ENCODE results near the gene LMNTD2.

LMNTD2 gene

DNA sequence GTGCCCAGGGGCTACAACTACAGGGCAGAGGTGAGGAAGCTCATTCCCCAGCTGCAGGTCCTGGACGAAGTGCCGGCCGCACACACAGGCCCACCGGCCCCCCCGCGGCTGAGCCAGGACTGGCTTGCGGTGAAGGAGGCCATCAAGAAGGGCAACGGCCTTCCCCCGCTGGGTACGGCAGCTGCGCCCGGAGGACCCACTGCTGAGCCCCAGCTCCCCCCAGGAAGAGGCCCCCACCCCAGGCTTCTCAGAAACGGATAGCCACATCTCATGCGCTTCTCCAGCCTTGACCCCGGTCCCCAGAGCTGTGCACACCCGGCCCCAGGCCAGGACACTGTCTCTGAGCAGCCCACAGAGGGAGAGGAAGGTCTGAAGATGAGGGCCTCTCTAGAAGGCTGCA, 9.4 kb downstream of the LMNTD2 start:
- no peak for DNase-seq (ENCODE audit: low read depth)
- no peak overlapping the region for H3K4me3 ChIP-seq (ENCODE audit: low read length)
- TF ChIP-seq, protein P1, sequence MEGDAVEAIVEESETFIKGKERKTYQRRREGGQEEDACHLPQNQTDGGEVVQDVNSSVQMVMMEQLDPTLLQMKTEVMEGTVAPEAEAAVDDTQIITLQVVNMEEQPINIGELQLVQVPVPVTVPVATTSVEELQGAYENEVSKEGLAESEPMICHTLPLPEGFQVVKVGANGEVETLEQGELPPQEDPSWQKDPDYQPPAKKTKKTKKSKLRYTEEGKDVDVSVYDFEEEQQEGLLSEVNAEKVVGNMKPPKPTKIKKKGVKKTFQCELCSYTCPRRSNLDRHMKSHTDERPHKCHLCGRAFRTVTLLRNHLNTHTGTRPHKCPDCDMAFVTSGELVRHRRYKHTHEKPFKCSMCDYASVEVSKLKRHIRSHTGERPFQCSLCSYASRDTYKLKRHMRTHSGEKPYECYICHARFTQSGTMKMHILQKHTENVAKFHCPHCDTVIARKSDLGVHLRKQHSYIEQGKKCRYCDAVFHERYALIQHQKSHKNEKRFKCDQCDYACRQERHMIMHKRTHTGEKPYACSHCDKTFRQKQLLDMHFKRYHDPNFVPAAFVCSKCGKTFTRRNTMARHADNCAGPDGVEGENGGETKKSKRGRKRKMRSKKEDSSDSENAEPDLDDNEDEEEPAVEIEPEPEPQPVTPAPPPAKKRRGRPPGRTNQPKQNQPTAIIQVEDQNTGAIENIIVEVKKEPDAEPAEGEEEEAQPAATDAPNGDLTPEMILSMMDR (IDR thresholded peaks at IDR 0.05; ENCODE audit: insufficient read depth, low read depth, low read length, missing control alignments), result no peak

DNA sequence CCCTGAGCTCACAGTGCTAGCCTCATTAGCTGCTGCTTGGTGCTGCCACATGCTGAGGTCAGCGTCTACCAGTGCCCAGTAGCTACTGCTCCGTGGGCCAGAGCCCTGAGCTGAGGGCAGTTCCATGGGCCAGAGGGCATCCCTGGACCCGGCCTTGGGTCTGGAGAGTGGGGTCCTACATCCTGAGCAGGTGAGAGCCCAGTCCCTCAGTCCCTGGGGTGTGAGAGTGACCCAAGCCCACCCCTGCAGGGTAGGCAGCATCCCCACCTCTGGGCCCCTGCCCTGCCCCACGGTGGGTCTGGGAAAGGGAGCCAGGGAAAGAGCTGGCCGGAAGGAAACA, 9.8 kb downstream of the LMNTD2 start:
- no peak for DNase-seq (ENCODE audit: low read depth)
- no peak overlapping the region for H3K4me3 ChIP-seq (ENCODE audit: low read length)
- TF ChIP-seq, protein P1 (IDR thresholded peaks at IDR 0.05; ENCODE audit: insufficient read depth, low read depth, low read length, missing control alignments), result no peak

DNA sequence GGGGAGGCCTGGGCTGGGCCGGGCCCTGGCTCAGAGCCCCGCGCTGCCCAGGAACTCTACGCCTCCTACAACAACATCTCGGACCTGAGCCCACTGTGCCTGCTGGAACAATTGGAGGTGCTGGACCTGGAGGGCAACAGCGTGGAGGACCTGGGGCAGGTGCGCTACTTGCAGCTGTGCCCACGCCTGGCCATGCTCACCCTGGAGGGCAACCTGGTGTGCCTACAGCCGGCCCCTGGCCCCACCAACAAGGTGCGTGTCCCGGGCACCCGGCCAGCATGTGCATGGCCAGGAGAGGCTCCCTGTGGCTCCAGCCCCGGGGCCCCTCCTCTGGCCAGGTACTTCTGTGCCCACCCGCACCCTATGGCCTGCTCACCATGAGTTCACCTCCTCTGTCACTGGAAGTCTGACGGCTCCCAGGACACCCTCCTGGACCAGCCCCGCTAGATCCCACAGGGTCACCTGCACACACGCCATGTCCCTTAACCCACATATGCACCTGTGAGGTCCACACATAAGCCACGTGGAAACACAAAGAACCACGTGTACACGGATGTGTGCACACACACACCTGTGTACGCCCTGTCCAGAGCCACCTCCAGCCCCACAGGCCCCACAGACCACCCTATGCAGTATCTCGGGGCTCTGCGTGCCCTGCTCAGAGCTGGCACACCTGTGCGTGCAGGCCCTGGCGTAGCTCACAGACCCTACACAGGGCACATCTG, 10.4 kb downstream of the LMNTD2 start:
- TF ChIP-seq, protein P1 (IDR thresholded peaks at IDR 0.05; ENCODE audit: insufficient read depth, low read depth, low read length, missing control alignments), result no peak
- DNase-seq (ENCODE audit: low read depth), result no peak
- no peak overlapping the region for H3K4me3 ChIP-seq (ENCODE audit: low read length)

DNA sequence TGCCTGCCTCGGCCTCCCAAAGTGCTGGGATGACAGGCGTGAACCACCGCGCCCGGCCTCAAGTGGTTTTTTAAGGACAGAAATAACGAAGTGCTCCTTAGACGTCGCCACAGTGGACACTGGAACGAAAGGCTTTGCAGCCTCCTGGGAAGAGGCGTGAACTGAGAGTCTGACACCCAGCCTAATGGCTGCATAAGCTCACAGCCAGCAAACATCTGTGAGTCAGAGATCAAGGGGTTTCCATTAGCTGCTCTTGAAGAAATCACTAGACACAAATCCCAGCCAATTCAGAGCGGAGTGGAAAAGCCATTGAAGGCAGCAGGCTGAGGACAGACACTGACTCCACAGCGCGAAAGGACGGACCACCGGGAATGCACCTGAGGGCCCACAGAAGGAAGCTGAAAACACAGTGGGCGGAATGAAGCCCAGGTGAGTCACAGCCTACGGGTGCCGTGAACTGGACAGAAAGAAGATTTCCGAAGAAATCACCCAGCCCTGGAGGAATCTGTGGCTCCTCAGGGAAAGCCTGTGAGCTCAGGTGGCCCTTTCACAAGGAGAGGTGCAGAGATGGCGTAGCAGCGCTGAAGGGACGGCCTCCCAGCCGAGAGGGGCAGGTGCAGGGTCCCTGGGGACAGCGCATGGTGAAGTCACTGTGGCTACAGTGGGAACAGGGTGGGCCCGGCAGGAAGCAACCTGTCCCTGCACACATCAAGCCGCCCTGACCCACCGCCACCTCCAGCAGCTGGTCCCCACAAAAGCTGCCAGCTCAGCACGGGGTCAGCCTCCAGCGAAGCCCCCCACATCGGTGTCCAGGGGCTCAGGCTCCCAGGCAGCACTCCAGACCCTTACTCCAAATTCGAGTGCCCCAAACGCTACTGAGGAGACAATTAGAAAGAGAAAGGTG, 11.6 kb downstream of the LMNTD2 start:
- no peak overlapping the region for H3K4me3 ChIP-seq (ENCODE audit: low read length)
- DNase-seq (ENCODE audit: low read depth), result peak; percentile 41
- TF ChIP-seq, protein P1 (IDR thresholded peaks at IDR 0.05; ENCODE audit: insufficient read depth, low read depth, low read length, missing control alignments), result no peak

DNA sequence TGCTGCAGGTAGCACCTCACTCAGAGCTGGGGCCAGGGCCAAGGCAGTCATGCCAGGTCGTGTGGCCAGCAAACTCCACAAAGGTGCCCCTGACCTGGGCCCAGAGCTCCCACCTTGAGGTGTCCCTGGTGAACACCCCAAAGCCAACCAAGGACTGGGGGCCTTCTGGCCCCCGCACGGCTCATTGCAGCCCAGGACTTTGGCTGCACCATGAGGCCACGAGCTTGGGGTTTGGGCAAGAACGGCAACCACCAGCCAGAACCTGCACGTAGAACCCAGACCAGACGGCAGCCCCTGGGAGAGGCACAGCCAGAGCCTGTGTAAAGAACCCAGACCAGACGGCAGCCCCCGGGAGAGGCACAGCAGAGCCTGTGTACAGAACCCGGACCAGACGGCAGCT, 15.4 kb downstream of the LMNTD2 start:
- TF ChIP-seq, protein P1 (IDR thresholded peaks at IDR 0.05; ENCODE audit: insufficient read depth, low read depth, low read length, missing control alignments), result no peak
- DNase-seq (ENCODE audit: low read depth), result no peak
- H3K4me3 ChIP-seq (ENCODE audit: low read length), result no peak overlapping the region

DNA sequence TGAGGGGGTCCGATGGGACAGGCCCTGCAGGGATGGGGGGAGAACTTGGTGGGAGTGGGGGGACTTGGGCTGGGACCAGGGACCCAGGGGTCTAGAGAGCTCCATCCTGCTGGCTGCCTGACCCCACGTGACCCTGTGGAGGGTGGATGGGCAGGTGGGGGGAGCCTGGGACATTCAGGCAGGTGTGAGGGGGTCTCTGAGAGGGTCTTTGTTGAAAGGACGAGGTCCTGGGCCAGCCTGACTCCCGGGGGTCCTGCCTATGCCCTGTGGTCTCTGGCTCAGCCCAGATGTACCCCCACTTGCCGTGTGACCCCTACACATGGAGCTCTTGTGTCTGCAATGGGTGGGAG, 15.7 kb downstream of the LMNTD2 start:
- DNase-seq (ENCODE audit: low read depth), result no peak
- no peak overlapping the region for H3K4me3 ChIP-seq (ENCODE audit: low read length)
- TF ChIP-seq, protein P1 (IDR thresholded peaks at IDR 0.05; ENCODE audit: insufficient read depth, low read depth, low read length, missing control alignments), result no peak
